ENCODE data around the gene MAGEF1. TPM values are rescaled to one million over a fixed set of nuclear protein-coding genes. Genes with fewer than 3 reads are reported as not detected.

The MAGEF1 gene
- total and polyA plus RNA-seq, 2 experiments from 2014 or later, result 66.5 to 88.7 TPM

DNA sequence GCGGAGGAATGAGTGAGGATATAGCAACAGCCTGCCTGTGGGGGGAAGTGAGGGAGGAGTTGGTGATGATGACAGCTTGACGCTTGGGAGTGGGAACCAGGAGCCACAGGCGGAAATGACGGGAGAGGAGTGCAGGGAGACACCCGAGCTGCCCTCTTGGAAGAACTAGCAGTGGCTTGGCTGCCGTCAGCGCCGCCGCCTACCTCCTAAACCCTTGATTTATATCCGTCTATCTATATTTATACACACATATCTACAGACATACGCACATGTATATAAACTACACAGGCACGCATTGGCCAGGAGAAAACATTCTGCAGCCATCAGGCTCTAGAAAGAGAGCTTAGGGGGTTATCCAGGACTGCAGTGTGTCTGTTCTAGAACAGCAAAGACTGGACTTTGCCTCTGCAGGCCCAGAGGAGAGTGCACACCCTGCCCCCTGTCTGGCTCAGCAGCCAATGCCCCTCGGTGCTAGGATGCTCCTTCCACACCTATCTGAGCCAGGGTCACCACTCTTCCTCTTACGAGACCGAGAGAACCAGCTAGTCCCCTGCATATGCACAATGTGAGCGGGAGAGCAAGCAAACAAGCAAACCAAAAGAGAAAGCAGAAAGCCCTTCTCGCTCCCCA lies 45.3 kb upstream of the MAGEF1 start:
- peak overlapping the region; percentile 77 for H2AFZ ChIP-seq
- DNase-seq (ENCODE audit: low spot score) (peak; percentile 46), ATAC-seq (peak; percentile 18)
- 0 out of 2 replicates have a peak overlapping the region, but pooled peaks have one; percentile 68 for H3K27ac ChIP-seq (ENCODE audit: low read depth)
- H3K27ac Mint-ChIP-seq, result peak overlapping the region; percentile 85; the same call in 1 of the 2 replicates
- peaks cover 20% of the 10 kb centered on the region for H3K4me1 ChIP-seq (ENCODE audit: insufficient read depth)
- H4K20me1 ChIP-seq (replicated peaks; ENCODE audit: insufficient read depth), result no peaks in the 10 kb centered on the region
- no peaks in the 10 kb centered on the region; the same call in 1 of the 2 replicates for H3K9me2 ChIP-seq (ENCODE audit: insufficient read depth)
- H3K9me3 Mint-ChIP-seq, result no peaks in the 10 kb centered on the region; the same call in 2 of the 3 replicates
- H3K4me1 Mint-ChIP-seq, result peaks cover 41% of the 10 kb centered on the region
- peaks cover 16% of the 10 kb centered on the region for H3K27me3 Mint-ChIP-seq (ENCODE audit: insufficient read depth, low read depth, poor library complexity)
- H3K4me3 ChIP-seq, result 0 out of 2 replicates have a peak overlapping the region, but pooled peaks have one; percentile 7
- H3K36me3 ChIP-seq (ENCODE audit: insufficient read depth), result no peaks in the 10 kb centered on the region
- no peaks in the 10 kb centered on the region for H3K79me2 ChIP-seq (replicated peaks; ENCODE audit: insufficient read depth)
- no peaks in the 10 kb centered on the region for H3K27me3 ChIP-seq (ENCODE audit: insufficient read depth)
- TF ChIP-seq EZH2 (IDR thresholded peaks at IDR 0.05; ENCODE audit: low read depth, unreplicated experiment) (no peak), STAT1 (IDR thresholded peaks at IDR 0.05; ENCODE audit: unreplicated experiment) (no peak), NANOG (IDR thresholded peaks at IDR 0.05; ENCODE audit: borderline replicate concordance) (no peak)
- H3F3A ChIP-seq (replicated peaks; ENCODE audit: low read depth), result 0 out of 2 replicates have a peak, but pooled peaks cover 4% of the 10 kb centered on the region
- peaks cover 3% of the 10 kb centered on the region; the same call in 1 of the 3 replicates for H3K36me3 Mint-ChIP-seq (ENCODE audit: low read depth)
- H3K4me2 ChIP-seq, result peak overlapping the region; percentile 66
- peak overlapping the region; percentile 20; the same call in 2 of the 3 replicates for H3K4me3 Mint-ChIP-seq

- peaks cover 44% of the 10 kb centered on the region for H3K4me1 Mint-ChIP-seq
- Histone ChIP-seq H3K4me1 (ENCODE audit: insufficient read depth) (peaks cover 21% of the 10 kb centered on the region), H3K9me2 (ENCODE audit: insufficient read depth) (no peaks in the 10 kb centered on the region; the same call in 1 of the 2 replicates), H3K79me2 (replicated peaks; ENCODE audit: insufficient read depth) (no peaks in the 10 kb centered on the region), H3K27me3 (ENCODE audit: insufficient read depth) (no peaks in the 10 kb centered on the region), H4K20me1 (replicated peaks; ENCODE audit: insufficient read depth) (no peaks in the 10 kb centered on the region), H3K4me3 (no peak overlapping the region), H3F3A (replicated peaks; ENCODE audit: low read depth) (0 out of 2 replicates have a peak, but pooled peaks cover 4% of the 10 kb centered on the region), H3K27ac (ENCODE audit: low read depth) (peak overlapping the region; percentile 68; the same call in 1 of the 2 replicates), H3K4me2 (peak overlapping the region; percentile 66; the same call in 1 of the 2 replicates), H3K36me3 (ENCODE audit: insufficient read depth) (no peaks in the 10 kb centered on the region), H2AFZ (peak overlapping the region; percentile 77)
- no peaks in the 10 kb centered on the region; the same call in 2 of the 3 replicates for H3K9me3 Mint-ChIP-seq
- peaks cover 20% of the 10 kb centered on the region for H3K27me3 Mint-ChIP-seq (ENCODE audit: insufficient read depth, low read depth, poor library complexity)
- H3K36me3 Mint-ChIP-seq (ENCODE audit: low read depth), result peaks cover 3% of the 10 kb centered on the region; the same call in 1 of the 3 replicates
- DNase-seq (ENCODE audit: low spot score) (peak; percentile 77), ATAC-seq (peak; percentile 90)
- peak overlapping the region; percentile 20 for H3K4me3 Mint-ChIP-seq
- peak overlapping the region; percentile 85 for H3K27ac Mint-ChIP-seq
- TF ChIP-seq ZNF331 (CRISPR knock-in tag; IDR thresholded peaks at IDR 0.05; ENCODE audit: low read depth) (no peak), ZNF114 (CRISPR knock-in tag; IDR thresholded peaks at IDR 0.05) (no peak), NANOG (IDR thresholded peaks at IDR 0.05; ENCODE audit: borderline replicate concordance) (no peak), POLR2AphosphoS5 (IDR thresholded peaks at IDR 0.05; ENCODE audit: low read depth) (no peak), EZH2phosphoT487 (IDR thresholded peaks at IDR 0.05; ENCODE audit: unreplicated experiment) (no peak), JUNB (IDR thresholded peaks at IDR 0.05; ENCODE audit: unreplicated experiment) (no peak), ZNF462 (CRISPR knock-in tag; IDR thresholded peaks at IDR 0.05) (no peak), ETS1 (IDR thresholded peaks at IDR 0.05) (no peak), EZH2 (IDR thresholded peaks at IDR 0.05; ENCODE audit: low read depth, unreplicated experiment) (no peak)
Observed at GRCh38 chr3:184756151-184757021, 44.5 kb upstream of the MAGEF1 start.
